A673 (cell line): ENCODE measurements around the gene KLHL17.

Experiments
- EZH2 ChIP-seq: fragments of 200-600 bp; sonication (generic); IDR thresholded peaks from 2 replicates; pipeline ENCODE4 v1.6.1; 2017; ENCODE audit warnings: borderline replicate concordance, low read depth, mild to moderate bottlenecking, mixed read lengths, antibody characterized with exemption, low read length; ENCODE audit not compliant: poor library complexity, severe bottlenecking
- TF ChIP-seq, protein P1 (sequence below): fragments of 300-800, 200-600 bp; sonication (generic); conservative IDR thresholded peaks from 2 replicates; pipeline ENCODE4 v1.5.1; 2017; ENCODE audit warnings: low read depth, mild to moderate bottlenecking, antibody characterized with exemption, low read length, moderate library complexity, mixed read lengths

- TF ChIP-seq, protein P1, sequence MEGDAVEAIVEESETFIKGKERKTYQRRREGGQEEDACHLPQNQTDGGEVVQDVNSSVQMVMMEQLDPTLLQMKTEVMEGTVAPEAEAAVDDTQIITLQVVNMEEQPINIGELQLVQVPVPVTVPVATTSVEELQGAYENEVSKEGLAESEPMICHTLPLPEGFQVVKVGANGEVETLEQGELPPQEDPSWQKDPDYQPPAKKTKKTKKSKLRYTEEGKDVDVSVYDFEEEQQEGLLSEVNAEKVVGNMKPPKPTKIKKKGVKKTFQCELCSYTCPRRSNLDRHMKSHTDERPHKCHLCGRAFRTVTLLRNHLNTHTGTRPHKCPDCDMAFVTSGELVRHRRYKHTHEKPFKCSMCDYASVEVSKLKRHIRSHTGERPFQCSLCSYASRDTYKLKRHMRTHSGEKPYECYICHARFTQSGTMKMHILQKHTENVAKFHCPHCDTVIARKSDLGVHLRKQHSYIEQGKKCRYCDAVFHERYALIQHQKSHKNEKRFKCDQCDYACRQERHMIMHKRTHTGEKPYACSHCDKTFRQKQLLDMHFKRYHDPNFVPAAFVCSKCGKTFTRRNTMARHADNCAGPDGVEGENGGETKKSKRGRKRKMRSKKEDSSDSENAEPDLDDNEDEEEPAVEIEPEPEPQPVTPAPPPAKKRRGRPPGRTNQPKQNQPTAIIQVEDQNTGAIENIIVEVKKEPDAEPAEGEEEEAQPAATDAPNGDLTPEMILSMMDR = no peak
- TF ChIP-seq EZH2 = no peak
Observed at GRCh38 chr1:956636-957035, 3.7 kb upstream of the KLHL17 start.
